CD4-positive, alpha-beta T cell treated with Interleukin-4 for 4 hours (primary cell): ENCODE results near the gene ULBP2.
A peak's percentile ranks its signal among the peaks of the same experiment; 100 is the strongest.
"Not testable (repeated sequence)": the region's sequence is repeated elsewhere in the genome, so short reads cannot be mapped to it uniquely, and the experiment has no call there.

Experiments
- DNase-seq: peaks from one replicate; pipeline ENCODE4 v3.0.0-alpha.2; 2020

Gene ULBP2

GRCh38 chr6:149941583-149942460 is at the start of gene ULBP2:
Gene ULBP2, plus strand, starts transcription at chr6:149942014. Its CDS starts 59 bp downstream, at chr6:149942073.
- DNase-seq = peak; percentile 94

- DNase-seq = no peak
These were observed 46.7 kb upstream of the ULBP2 start for GRCh38 chr6:149895048-149895590.

- peak; percentile 33 for DNase-seq
These were observed 46.0 kb upstream of the ULBP2 start for GRCh38 chr6:149895833-149896271.

- DNase-seq = no peak
These were observed 45.3 kb upstream of the ULBP2 start for GRCh38 chr6:149896491-149896890.

GRCh38 chr6:149897015-149897697 is 44.7 kb upstream of the ULBP2 start:
- no peak for DNase-seq

GRCh38 chr6:149897855-149898744 is 43.7 kb upstream of the ULBP2 start, which contains the start of gene RAET1E:
Gene RAET1E, minus strand, starts transcription at chr6:149898113. Its CDS starts 7,212 bp downstream, at chr6:149890901.
- no peak for DNase-seq

GRCh38 chr6:149898966-149899365 is 42.8 kb upstream of the ULBP2 start:
- DNase-seq = no peak

- DNase-seq = no peak
These were observed 42.3 kb upstream of the ULBP2 start for GRCh38 chr6:149899486-149899885.

GRCh38 chr6:149899926-149900619 is 41.7 kb upstream of the ULBP2 start:
- no peak for DNase-seq

GRCh38 chr6:149900620-149901443 is 41.0 kb upstream of the ULBP2 start:
- DNase-seq = no peak

GRCh38 chr6:149901444-149902140 is 40.2 kb upstream of the ULBP2 start:
- no peak for DNase-seq

- no peak for DNase-seq
These were observed 37.7 kb upstream of the ULBP2 start for GRCh38 chr6:149903938-149904611.

GRCh38 chr6:149904661-149905370 is 37.0 kb upstream of the ULBP2 start:
- DNase-seq = no peak

GRCh38 chr6:149905371-149905910 is 36.4 kb upstream of the ULBP2 start:
- no peak for DNase-seq

GRCh38 chr6:149905911-149906371 is 35.9 kb upstream of the ULBP2 start:
- DNase-seq = no peak

GRCh38 chr6:149906405-149906804 is 35.4 kb upstream of the ULBP2 start:
- no peak for DNase-seq

GRCh38 chr6:149907317-149907716 is 34.5 kb upstream of the ULBP2 start:
- no peak for DNase-seq

- DNase-seq = not testable (repeated sequence)
These were observed 33.3 kb upstream of the ULBP2 start for GRCh38 chr6:149908480-149908879.
